H9 (cell line): Measurements from ENCODE around the gene SPRED1. TPM values are rescaled to one million over a fixed set of nuclear protein-coding genes. Genes with fewer than 3 reads are reported as not detected.

Experiments
- DNase-seq: peaks from one replicate; pipeline ENCODE4 v3.0.0-alpha.2; 2017
- H2AFZ ChIP-seq: one replicate; pipeline ENCODE4 v1.6.1; 2013; ENCODE audit warnings: mild to moderate bottlenecking, low read length, control low read depth, moderate library complexity
- H2AK5ac ChIP-seq: 2 replicates; pipeline ENCODE4 v1.6.1; 2013; ENCODE audit warnings: low read length, control low read depth, mixed read lengths; ENCODE audit not compliant: insufficient read length
- H2BK120ac ChIP-seq: one replicate; pipeline ENCODE4 v1.6.1; 2013; ENCODE audit warnings: low read depth, mild to moderate bottlenecking, low read length, control low read depth, inconsistent platforms; ENCODE audit not compliant: poor library complexity, severe bottlenecking
- H2BK12ac ChIP-seq: 2 replicates; pipeline ENCODE4 v1.6.1; 2013; ENCODE audit warnings: low read length, control low read depth, mixed read lengths, low read depth; ENCODE audit not compliant: insufficient read length
- H2BK15ac ChIP-seq: 2 replicates; pipeline ENCODE4 v1.6.1; 2013; ENCODE audit warnings: low read depth, low read length, control low read depth
- H2BK20ac ChIP-seq: one replicate; pipeline ENCODE4 v1.6.1; 2013; ENCODE audit warnings: low read depth, mild to moderate bottlenecking, low read length, control low read depth, inconsistent platforms; ENCODE audit not compliant: poor library complexity, severe bottlenecking
- H2BK5ac ChIP-seq: 2 replicates; pipeline ENCODE4 v1.6.1; 2013; ENCODE audit warnings: low read length, control low read depth, mixed read lengths; ENCODE audit not compliant: insufficient read length
- H3K14ac ChIP-seq: 2 replicates; pipeline ENCODE4 v1.6.1; 2013; ENCODE audit warnings: low read length, control low read depth; ENCODE audit not compliant: insufficient read depth
- H3K18ac ChIP-seq: 2 replicates; pipeline ENCODE4 v1.6.1; 2013; ENCODE audit warnings: low read depth, mild to moderate bottlenecking, mixed read lengths, low read length, control low read depth; ENCODE audit not compliant: insufficient read length
- H3K23ac ChIP-seq: 2 replicates; pipeline ENCODE4 v1.6.1; 2013; ENCODE audit warnings: low read length, control low read depth, mixed read lengths, low read depth; ENCODE audit not compliant: insufficient read length
- H3K23me2 ChIP-seq: 2 replicates; pipeline ENCODE4 v1.6.1; 2013; ENCODE audit warnings: low read depth, mild to moderate bottlenecking, mixed read lengths, low read length, control low read depth; ENCODE audit not compliant: insufficient read length, poor library complexity, severe bottlenecking
- H3K27ac ChIP-seq: 2 replicates; pipeline ENCODE4 v1.5.1; 2013; ENCODE audit warnings: low read length, control low read depth, mixed read lengths, low read depth; ENCODE audit not compliant: insufficient read length
- H3K27me3 ChIP-seq: 2 replicates; pipeline ENCODE4 v1.6.1; 2013; ENCODE audit warnings: low read length, control low read depth, inconsistent platforms; ENCODE audit not compliant: insufficient read depth
- H3K4ac ChIP-seq: 2 replicates; pipeline ENCODE4 v1.6.1; 2013; ENCODE audit warnings: low read depth, mild to moderate bottlenecking, control low read depth, inconsistent platforms, low read length, moderate library complexity
- H3K4me1 ChIP-seq: 2 replicates; pipeline ENCODE4 v1.6.1; 2013; ENCODE audit warnings: low read length, control low read depth, inconsistent platforms; ENCODE audit not compliant: insufficient read depth
- H3K4me2 ChIP-seq: 2 replicates; pipeline ENCODE4 v1.6.1; 2013; ENCODE audit warnings: low read length, control low read depth, mixed read lengths; ENCODE audit not compliant: insufficient read length, insufficient read depth
- H3K56ac ChIP-seq: 2 replicates; pipeline ENCODE4 v1.6.1; 2013; ENCODE audit warnings: low read depth, mild to moderate bottlenecking, mixed read lengths, low read length, control low read depth; ENCODE audit not compliant: insufficient read length
- H3K79me1 ChIP-seq: 2 replicates; pipeline ENCODE4 v1.6.1; 2013; ENCODE audit warnings: low read depth, mild to moderate bottlenecking, moderate library complexity, low read length, control low read depth, inconsistent platforms; ENCODE audit not compliant: insufficient read depth, poor library complexity, severe bottlenecking
- H3K79me2 ChIP-seq: 2 replicates; pipeline ENCODE4 v1.6.1; 2013; ENCODE audit warnings: low read length, control low read depth, inconsistent platforms; ENCODE audit not compliant: insufficient read depth
- H3K9ac ChIP-seq: 2 replicates; pipeline ENCODE4 v1.6.1; 2013; ENCODE audit warnings: low read length, control low read depth, mixed read lengths; ENCODE audit not compliant: insufficient read length; ENCODE audit errors: extremely low read depth
- H3K9me3 ChIP-seq: one replicate; pipeline ENCODE4 v1.6.1; 2013; ENCODE audit warnings: low read depth, low read length, inconsistent platforms; ENCODE audit not compliant: control insufficient read depth
- H3T11ph ChIP-seq: one replicate; pipeline ENCODE4 v1.6.1; 2013; ENCODE audit warnings: mild to moderate bottlenecking, low read length, control low read depth, inconsistent platforms
- H4K20me1 ChIP-seq: one replicate; pipeline ENCODE4 v1.6.1; 2013; ENCODE audit not compliant: control insufficient read depth, insufficient read length, insufficient read depth
- H4K5ac ChIP-seq: 2 replicates; pipeline ENCODE4 v1.6.1; 2013; ENCODE audit warnings: low read depth, mild to moderate bottlenecking, mixed read lengths, low read length, control low read depth; ENCODE audit not compliant: insufficient read length
- H4K8ac ChIP-seq: replicated peaks from 2 replicates; pipeline ENCODE4 v1.6.1; 2013; ENCODE audit warnings: low read length, control low read depth, mixed read lengths, low read depth; ENCODE audit not compliant: insufficient read length
- H4K91ac ChIP-seq: 2 replicates; pipeline ENCODE4 v1.6.1; 2013; ENCODE audit warnings: low read depth, mild to moderate bottlenecking, moderate library complexity, mixed read lengths, low read length, control low read depth; ENCODE audit not compliant: insufficient read length
- H3K27ac Mint-ChIP-seq, 3 experiments: 2 replicates in 2 of 3; 3 replicates in 1 of 3; pipeline ENCODE4 v1.8.0; 2020 to 2021; ENCODE audit warnings: mixed read lengths in 3 of 3, mild to moderate bottlenecking in 1 of 3, moderate library complexity in 1 of 3
- H3K27me3 Mint-ChIP-seq: 2 replicates; pipeline ENCODE4 v1.8.0; 2021; ENCODE audit warnings: low read depth, mild to moderate bottlenecking, moderate library complexity, mixed read lengths
- H3K36me3 Mint-ChIP-seq, 3 experiments: 2 replicates in 2 of 3; 3 replicates in 1 of 3; pipeline ENCODE4 v1.8.0; 2020 to 2021; ENCODE audit warnings: low read depth in 3 of 3, mixed read lengths in 3 of 3; ENCODE audit not compliant: insufficient read depth in 1 of 3
- H3K4me1 Mint-ChIP-seq, 2 experiments: 2 replicates each; pipeline ENCODE4 v1.8.0; 2020; ENCODE audit warnings: mixed read lengths in 2 of 2
- H3K4me3 Mint-ChIP-seq, 2 experiments: 2 replicates in 1 of 2; 3 replicates in 1 of 2; pipeline ENCODE4 v1.8.0; 2020 to 2021; ENCODE audit warnings: mild to moderate bottlenecking in 2 of 2, mixed read lengths in 2 of 2, moderate library complexity in 1 of 2
- H3K9me3 Mint-ChIP-seq, 2 experiments: 2 replicates in 1 of 2; 3 replicates in 1 of 2; pipeline ENCODE4 v1.8.0; 2020; ENCODE audit warnings: mild to moderate bottlenecking in 2 of 2, mixed read lengths in 2 of 2, moderate library complexity in 1 of 2
- CTCF ChIP-seq: fragments of 200-600 bp; sonication (generic); conservative IDR thresholded peaks from 3 replicates; pipeline ENCODE4 v1.8.0; 2021; ENCODE audit warnings: antibody characterized with exemption, mild to moderate bottlenecking
- WGBS: extraction: QIAGEN DNeasy Blood & Tissue Kit; methylation state at CpG from one replicate; pipeline ENCODE4 v1.1.7; 2013; ENCODE audit warnings: missing lambda C conversion rate, low lambda C conversion rate, mixed read lengths; ENCODE audit not compliant: insufficient read length; ENCODE audit errors: extremely low coverage; 5-methylcytosine and 5-hydroxymethylcytosine counted together
- total RNA-seq: library from RNA; stranded (reverse); gene quantifications from 2 replicates; pipeline ENCODE4 v1.2.1, GENCODE V29; 2021

SPRED1 gene
- total RNA-seq, 1 experiment from 2014 or later, result 41.0 TPM

GRCh38 chr15:38226608-38227266 lies 25.9 kb upstream of the SPRED1 start:
- Histone ChIP-seq H2BK15ac (no peak overlapping the region), H4K5ac (no peak overlapping the region), H4K91ac (no peak overlapping the region), H4K20me1 (no peaks in the 10 kb centered on the region), H3K27me3 (no peaks in the 10 kb centered on the region), H3K79me1 (no peaks in the 10 kb centered on the region), H2AK5ac (no peak overlapping the region), H4K8ac (no peak overlapping the region), H3K4ac (no peak overlapping the region), H2BK5ac (no peak overlapping the region), H3K23me2 (no peaks in the 10 kb centered on the region), H2AFZ (no peak overlapping the region), H3K4me1 (no peaks in the 10 kb centered on the region), H3K4me2 (no peak overlapping the region), H3K27ac (no peak overlapping the region), H2BK20ac (no peak overlapping the region), H3K18ac (no peak overlapping the region), H3K79me2 (no peaks in the 10 kb centered on the region), H3T11ph (no peak overlapping the region), H2BK12ac (no peak overlapping the region), H3K9ac (no peak overlapping the region), H2BK120ac (no peak overlapping the region), H3K9me3 (no peaks in the 10 kb centered on the region), H3K23ac (no peak overlapping the region), H3K56ac (no peak overlapping the region), H3K14ac (no peak overlapping the region)
- TF ChIP-seq CTCF, result no peak
- H3K27ac Mint-ChIP-seq, result no peak overlapping the region
- DNase-seq, result no peak
- H3K4me3 Mint-ChIP-seq, result no peak overlapping the region
- no peaks in the 10 kb centered on the region for H3K27me3 Mint-ChIP-seq
- no peaks in the 10 kb centered on the region for H3K36me3 Mint-ChIP-seq
- H3K4me1 Mint-ChIP-seq, result peaks cover 3 to 4% of the 10 kb centered on the region in 2 experiments; a peak in 2 of 4 replicates
- no peaks in the 10 kb centered on the region for H3K9me3 Mint-ChIP-seq
- WGBS, result no CpG with 5 or more reads among the region's 4 CpGs
